HepG2 (cell line): ENCODE results near the gene ST7L. TPM values are rescaled to one million over a fixed set of nuclear protein-coding genes. Genes with fewer than 3 reads are reported as not detected.

Source experiments
- ATAC-seq: fragments of 200-7000 bp; cut with Tn5 transposase; 3 replicates; pipeline ENCODE4 v1.9.1; 2020; ENCODE audit warnings: mild to moderate bottlenecking, moderate library complexity
- BruUV-seq: library from RNA; stranded (reverse); fragments of 400-500 nt; replicated peaks from 2 replicates; lab custom pipeline; 2021; lab: Mats Ljungman, UMichigan
- CTCF ChIA-PET: fragments of 300-600 bp; formaldehyde crosslinking; extraction: SDS; loops from one replicate; lab custom pipeline; 2021; ENCODE audit warnings: low total read pairs, inconsistent platforms, low intra/inter-chr PET ratio; lab: Yijun Ruan, JAX
- POLR2A ChIA-PET: fragments of 350-600 bp; sonication (Branson Sonifier 250); formaldehyde crosslinking; loops from one replicate; lab custom pipeline; 2020; ENCODE audit warnings: antibody characterized with exemption, inconsistent platforms; lab: Yijun Ruan, JAX
- DNase-seq: peaks from one replicate; pipeline ENCODE4 v3.0.0-alpha.2; 2015; ENCODE audit warnings: low spot score
- FAIRE-seq: peaks from 3 replicates; lab custom pipeline; 2011; peaks lifted over from hg19 to GRCh38; lab: Jason Lieb, UNC
- H2AFZ ChIP-seq: one replicate; pipeline ENCODE4 v1.6.1; 2011; ENCODE audit warnings: low read length, inconsistent platforms
- H3K27ac ChIP-seq: fragments of 300-600 bp; 3 replicates; pipeline ENCODE4 v1.8.0; 2011; ENCODE audit warnings: mixed run types, mild to moderate bottlenecking, mixed read lengths, low read length, inconsistent platforms; ENCODE audit not compliant: insufficient read depth; ENCODE audit errors: extremely low read length
- H3K27me3 ChIP-seq, 2 experiments: fragments of 200-600 bp in 1 of 2; 2 replicates in 1 of 2; 3 replicates in 1 of 2; pipeline versions ENCODE4 v1.6.0 to v1.8.0; 2011; ENCODE audit warnings: low read length in 2 of 2, mild to moderate bottlenecking in 2 of 2, moderate library complexity in 2 of 2, inconsistent platforms in 1 of 2; ENCODE audit not compliant: insufficient read depth in 2 of 2, control insufficient read depth in 1 of 2
- H3K36me3 ChIP-seq, 2 experiments: fragments of 200-600 bp in 1 of 2; replicated peaks in 1 of 2; 2 replicates in 1 of 2; 3 replicates in 1 of 2; pipeline versions ENCODE4 v1.5.1 to v1.8.0; 2011; ENCODE audit warnings: low read length in 2 of 2, inconsistent platforms in 1 of 2; ENCODE audit not compliant: insufficient read depth in 2 of 2, control insufficient read depth in 1 of 2
- H3K4me1 ChIP-seq: 2 replicates; pipeline ENCODE4 v1.5.1; 2012; ENCODE audit warnings: low read length, inconsistent platforms; ENCODE audit not compliant: insufficient read depth
- H3K4me2 ChIP-seq: 2 replicates; pipeline ENCODE4 v1.6.0; 2011; ENCODE audit warnings: low read depth, low read length, inconsistent platforms
- H3K4me3 ChIP-seq, 3 experiments: fragments of 200-600 bp in 1 of 3; sonication (generic), shearing (Covaris generic) in 1 of 3; replicated peaks in 1 of 3; 2 replicates each; pipeline ENCODE4 v1.5.1; 2011 to 2016; ENCODE audit warnings: low read length in 3 of 3, inconsistent platforms in 2 of 3, low read depth in 2 of 3, mild to moderate bottlenecking in 2 of 3, control low read depth in 1 of 3, mixed read lengths in 1 of 3; ENCODE audit not compliant: insufficient read depth in 1 of 3
- H3K79me2 ChIP-seq: one replicate; pipeline ENCODE4 v1.6.1; 2011; ENCODE audit warnings: low read length, inconsistent platforms; ENCODE audit not compliant: insufficient read depth
- H3K9ac ChIP-seq: 2 replicates; pipeline ENCODE4 v1.6.0; 2011; ENCODE audit warnings: mild to moderate bottlenecking, low read depth, low read length, inconsistent platforms; ENCODE audit not compliant: insufficient read depth
- H3K9me3 ChIP-seq: 2 replicates; pipeline ENCODE4 v1.5.1; 2012; ENCODE audit warnings: mild to moderate bottlenecking, low read length
- H4K20me1 ChIP-seq: 2 replicates; pipeline ENCODE4 v1.6.0; 2011; ENCODE audit warnings: inconsistent platforms, mild to moderate bottlenecking, low read length, moderate library complexity; ENCODE audit not compliant: insufficient read depth
- ARID3A ChIP-seq: IDR thresholded peaks from 2 replicates; pipeline ENCODE4 v1.6.1; 2012; ENCODE audit warnings: low read depth, low read length, improper control_type of control experiment
- NFE2L2 ChIP-seq: fragments of 150-350 bp; IDR thresholded peaks from 2 replicates; pipeline ENCODE4 v1.6.1; 2014; ENCODE audit warnings: low read length
- PHF5A ChIP-seq: IDR thresholded peaks from one replicate; pipeline ENCODE4 v1.6.1; 2018; ENCODE audit warnings: low read depth, missing genetic modification reagents; ENCODE audit not compliant: unreplicated experiment
- ZFY ChIP-seq: sonication (generic); formaldehyde crosslinking; IDR thresholded peaks from 2 replicates; pipeline ENCODE4 v1.4.0; 2020; ENCODE audit warnings: missing genetic modification reagents
- ZNF383 ChIP-seq: sonication (generic); formaldehyde crosslinking; IDR thresholded peaks from 2 replicates; pipeline ENCODE4 v1.4.0; 2020; ENCODE audit warnings: missing genetic modification reagents, mild to moderate bottlenecking, borderline replicate concordance
- ZNF407 ChIP-seq: sonication (generic); formaldehyde crosslinking; IDR thresholded peaks from one replicate; pipeline ENCODE4 v1.5.1; 2020; ENCODE audit warnings: mild to moderate bottlenecking, missing genetic modification reagents; ENCODE audit errors: not compliant biosample characterization
- in situ Hi-C: cut with HindIII; loops from 2 replicates; pipeline ENCODE4 v1.10.0; 2017; ENCODE audit warnings: low pct_unique_long_range_greater_than_20kb; ENCODE audit not compliant: extremely low pct_ligation_motif_present
- intact Hi-C: fragments of 100-400 bp; cut with micrococcal nuclease; formaldehyde crosslinking; loops from one replicate; pipeline ENCODE4 v1.10.0; 2022; ENCODE audit not compliant: unreplicated experiment
- polyA plus RNA-seq, 8 experiments: library from polyadenylated mRNA; depleted of rRNA in 3 of 8; stranded (reverse) in 7 of 8; unstranded in 1 of 8; fragments of >200 nt; fragmentation: Illumina TruSeq in 4 of 8; extraction: Trizol in 4 of 8; gene quantifications; 2 replicates each; pipeline versions ENCODE4 v1.2.1 to v1.2.3, GENCODE V29; 2011 to 2016; ENCODE audit warnings: low read depth in 4 of 8, missing spikeins in 1 of 8, mixed read lengths in 1 of 8; ENCODE audit not compliant: insufficient read depth in 1 of 8
- total RNA-seq, 5 experiments: library from RNA; depleted of rRNA; stranded (reverse); fragments of >200 nt; fragmentation: Illumina TruSeq; extraction: Trizol; gene quantifications; 2 replicates each; pipeline ENCODE4 v1.2.3, GENCODE V29; 2016; ENCODE audit warnings: low read depth in 1 of 5

Gene ST7L
- total and polyA plus RNA-seq, 2 of the 13 experiments (the other 11 are each of a cell fraction or from before 2014, with no cell fraction given) = 8.6 to 19.9 TPM

- no peaks in the 10 kb centered on the region for H3K9me3 ChIP-seq
- intact Hi-C loops (no loop called here), in situ Hi-C loops (no loop called here)
- peaks cover 78% of the 10 kb centered on the region for H3K79me2 ChIP-seq
- no peak overlapping the region for H2AFZ ChIP-seq
- TF ChIP-seq PHF5A (no peak), ZNF383 (no peak), ZNF407 (CRISPR knock-in tag) (no peak), NFE2L2 (0 out of 2 replicates have a peak, but pooled peaks have one; percentile 19), ZFY (CRISPR knock-in tag) (no peak), ARID3A (0 out of 2 replicates have a peak, but pooled peaks have one; percentile 72)
- POLR2A ChIA-PET = interaction anchor here (1.0 to 2.2 kb wide), 6 partner anchors 10 to 68 kb away, joined by 3 to 13 read pairs (median 6); partner anchors contain the start of genes MOV10 and ST7L
- peaks cover 55% of the 10 kb centered on the region for H4K20me1 ChIP-seq
- FAIRE-seq (no peak), DNase-seq (no peak), ATAC-seq (no peak)
- H3K4me2 ChIP-seq = peak overlapping the region; percentile 48
- BruUV-seq = no TSS peak
- H3K27ac ChIP-seq = peak overlapping the region; percentile 64
- no peaks in the 10 kb centered on the region for H3K27me3 ChIP-seq
- no peak overlapping the region for H3K9ac ChIP-seq
- H3K4me1 ChIP-seq = peaks cover 79% of the 10 kb centered on the region
- no peak overlapping the region for H3K4me3 ChIP-seq
- CTCF ChIA-PET = no interaction called here
- peaks cover 0 to 4% of the 10 kb centered on the region in 2 experiments; a peak in 1 of 5 replicates for H3K36me3 ChIP-seq
Measured at GRCh38 chr1:112636597-112637253, 17.8 kb upstream of the ST7L start.
